Smooth muscle cell (in vitro differentiated cells): ENCODE data around the gene SLC39A6. TPM values are rescaled to one million over a fixed set of nuclear protein-coding genes. Genes with fewer than 3 reads are reported as not detected.
A peak's percentile ranks its signal among the peaks of the same experiment; 100 is the strongest.

Source experiments
- DNase-seq: peaks from one replicate; lab custom pipeline; 2025; ENCODE audit not compliant: unreplicated experiment; lab: John Stamatoyannopoulos, UW
- H2AFZ ChIP-seq: fragments of 200-600 bp; sonication (generic); 2 replicates; pipeline ENCODE4 v1.6.0; 2016; ENCODE audit warnings: antibody characterized with exemption, low read depth, mild to moderate bottlenecking
- H3F3A ChIP-seq: fragments of 200-600 bp; sonication (generic); 2 replicates; pipeline ENCODE4 v1.6.0; 2017; ENCODE audit warnings: antibody characterized with exemption, low read depth
- H3K27ac ChIP-seq: fragments of 200-600 bp; sonication (generic); 2 replicates; pipeline ENCODE4 v1.5.1; 2016; ENCODE audit warnings: low read depth, mild to moderate bottlenecking
- H3K27me3 ChIP-seq: fragments of 200-600 bp; sonication (generic); 2 replicates; pipeline ENCODE4 v1.6.1; 2016; ENCODE audit warnings: low read depth, mild to moderate bottlenecking
- H3K36me3 ChIP-seq: fragments of 200-600 bp; sonication (generic); 2 replicates; pipeline ENCODE4 v1.5.1; 2016; ENCODE audit warnings: low read depth
- H3K4me1 ChIP-seq: fragments of 200-600 bp; sonication (generic); 2 replicates; pipeline ENCODE4 v1.5.1; 2016; ENCODE audit warnings: low read depth
- H3K4me2 ChIP-seq: fragments of 200-600 bp; sonication (generic); 2 replicates; pipeline ENCODE4 v1.6.0; 2016; ENCODE audit warnings: mild to moderate bottlenecking
- H3K4me3 ChIP-seq: fragments of 200-600 bp; sonication (generic); 2 replicates; pipeline ENCODE4 v1.5.1; 2016; ENCODE audit warnings: mild to moderate bottlenecking
- H3K79me2 ChIP-seq: fragments of 200-600 bp; sonication (generic); 2 replicates; pipeline ENCODE4 v1.6.0; 2016; ENCODE audit warnings: low read depth, mild to moderate bottlenecking
- H3K9ac ChIP-seq: fragments of 200-600 bp; sonication (generic); 2 replicates; pipeline ENCODE4 v1.6.0; 2016; ENCODE audit warnings: low read depth
- H3K9me3 ChIP-seq: fragments of 200-600 bp; sonication (generic); replicated peaks from 2 replicates; pipeline ENCODE4 v1.5.1; 2016; ENCODE audit warnings: low read depth
- H4K20me1 ChIP-seq: fragments of 200-600 bp; sonication (generic); 2 replicates; pipeline ENCODE4 v1.6.0; 2016; ENCODE audit warnings: low read depth
- CTCF ChIP-seq: fragments of 200-600 bp; sonication (generic); IDR thresholded peaks from 2 replicates; pipeline ENCODE4 v1.5.1; 2017; ENCODE audit warnings: borderline replicate concordance, mild to moderate bottlenecking, antibody characterized with exemption; ENCODE audit not compliant: insufficient read depth, poor library complexity, severe bottlenecking
- WGBS: methylation state at CpG from one replicate; pipeline ENCODE4 v1.1.7; 2016; ENCODE audit warnings: low lambda C conversion rate; 5-methylcytosine and 5-hydroxymethylcytosine counted together
- polyA plus RNA-seq: library from polyadenylated mRNA; unstranded; fragments of >200 nt; fragmentation: Nextera tagmentation; extraction: Ambion mirVana; gene quantifications from 2 replicates; pipeline ENCODE4 v1.2.1, GENCODE V29; 2016
- total RNA-seq: library from RNA; depleted of rRNA; stranded (reverse); fragments of >200 nt; gene quantifications from 2 replicates; pipeline ENCODE4 v1.2.3, GENCODE V29; 2014

SLC39A6 gene
- total and polyA plus RNA-seq, 2 experiments from 2014 or later: 54.7 to 117 TPM

DNA sequence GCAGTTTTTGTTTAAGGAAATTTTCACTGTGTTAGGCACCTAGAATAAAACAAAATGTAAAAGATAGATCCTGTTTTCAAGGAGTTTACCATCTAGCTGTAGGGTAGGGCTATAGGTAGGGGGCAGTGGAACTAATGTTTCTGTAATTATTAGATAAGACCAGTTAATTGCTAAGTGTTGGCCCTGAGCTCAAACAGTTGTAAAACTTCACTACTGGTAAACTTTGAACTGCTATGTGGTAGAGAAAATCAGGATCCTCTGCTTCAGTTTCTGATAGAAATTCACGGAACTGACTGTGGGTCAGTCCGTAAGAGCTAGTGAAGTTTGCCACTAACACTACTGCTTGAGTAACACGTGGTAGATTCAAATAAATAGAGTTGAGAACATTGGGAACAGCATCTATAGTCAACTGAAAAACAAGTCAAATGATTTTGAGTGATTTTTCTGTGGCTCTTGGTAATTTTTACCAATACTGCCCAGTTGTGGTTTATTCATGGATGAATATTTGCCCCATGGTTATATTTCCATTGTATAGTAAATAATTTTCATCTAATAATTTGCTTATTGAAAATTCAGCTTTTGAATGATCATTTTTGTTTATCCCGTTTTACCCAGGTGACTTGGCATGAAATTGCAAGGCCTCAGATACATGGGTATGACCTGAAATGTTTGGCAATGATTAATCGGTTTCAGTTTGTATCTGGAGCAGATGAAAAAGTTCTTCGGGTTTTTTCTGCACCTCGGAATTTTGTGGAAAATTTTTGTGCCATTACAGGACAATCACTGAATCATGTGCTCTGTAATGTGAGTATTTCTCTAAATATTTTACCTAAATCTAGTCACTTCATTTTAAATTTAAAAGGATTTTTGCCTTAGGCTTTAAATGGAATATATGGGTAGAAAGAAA is 27.0 kb upstream of the SLC39A6 start:
- Histone ChIP-seq H3K4me3 (no peak overlapping the region), H3F3A (peaks cover 31% of the 10 kb centered on the region), H3K9ac (no peak overlapping the region), H2AFZ (no peak overlapping the region), H3K27ac (peak overlapping the region; percentile 92), H3K4me1 (peaks cover 3% of the 10 kb centered on the region), H3K36me3 (peaks cover 35% of the 10 kb centered on the region), H3K27me3 (no peaks in the 10 kb centered on the region), H3K9me3 (no peaks in the 10 kb centered on the region), H3K4me2 (no peak overlapping the region), H4K20me1 (no peaks in the 10 kb centered on the region), H3K79me2 (peaks cover 9% of the 10 kb centered on the region)
- TF ChIP-seq CTCF: no peak
- WGBS: 94% methylated on average over 7 of the region's 7 CpGs
- DNase-seq: no peak

DNA sequence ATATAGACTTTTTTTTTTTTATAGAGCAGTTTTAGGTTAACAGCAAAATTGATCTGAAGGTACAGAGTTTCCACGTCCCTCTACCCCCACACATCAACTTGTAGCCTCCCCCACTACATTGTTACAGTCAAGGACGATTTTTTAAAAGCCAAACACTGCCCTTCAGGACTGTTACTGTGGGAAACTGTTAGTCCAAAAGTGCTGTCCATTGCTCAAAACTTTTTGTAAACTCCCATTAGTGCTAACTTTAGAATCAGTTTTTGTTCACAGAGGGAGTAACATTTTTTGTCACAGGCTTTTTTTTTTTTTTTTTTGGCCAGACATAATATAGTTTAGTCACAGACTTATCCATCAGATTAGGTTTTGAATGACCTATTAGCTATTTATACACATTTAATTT is 24.6 kb upstream of the SLC39A6 start:
- Histone ChIP-seq H3K36me3 (peaks cover 27% of the 10 kb centered on the region), H3K4me1 (peaks cover 3% of the 10 kb centered on the region), H3K9me3 (no peaks in the 10 kb centered on the region), H3F3A (peaks cover 31% of the 10 kb centered on the region), H2AFZ (no peak overlapping the region), H4K20me1 (no peaks in the 10 kb centered on the region), H3K79me2 (peaks cover 4% of the 10 kb centered on the region), H3K27ac (peak overlapping the region; percentile 91), H3K9ac (peak overlapping the region; percentile 42), H3K4me3 (no peak overlapping the region), H3K27me3 (no peaks in the 10 kb centered on the region), H3K4me2 (peak overlapping the region; percentile 35)
- no peak for DNase-seq
- 77% methylated on average over 2 of the region's 2 CpGs for WGBS
- TF ChIP-seq CTCF: no peak

DNA sequence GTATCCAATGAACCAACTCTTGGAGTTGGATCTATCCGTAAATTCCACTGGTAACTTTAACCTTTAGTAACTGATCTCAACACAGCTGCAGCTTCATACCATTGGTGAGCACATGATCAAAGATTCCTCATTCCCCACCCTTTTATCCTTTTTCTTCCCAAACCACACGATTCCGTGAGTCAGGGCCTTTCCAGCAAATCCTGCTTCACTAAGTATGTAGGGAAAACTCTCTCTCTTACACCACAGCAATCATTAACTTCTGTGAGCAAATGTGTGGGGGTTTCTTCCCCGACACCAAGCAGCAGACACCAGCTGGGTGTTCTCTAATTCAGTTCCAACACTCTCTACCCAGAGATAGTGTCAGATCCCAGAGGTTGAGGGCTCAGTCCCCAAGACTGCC is 24.1 kb upstream of the SLC39A6 start:
- Histone ChIP-seq H3K4me2 (peak overlapping the region; percentile 63), H2AFZ (no peak overlapping the region), H3K4me3 (no peak overlapping the region), H3F3A (peaks cover 31% of the 10 kb centered on the region), H3K4me1 (peaks cover 3% of the 10 kb centered on the region), H4K20me1 (no peaks in the 10 kb centered on the region), H3K9ac (peak overlapping the region; percentile 42), H3K27me3 (no peaks in the 10 kb centered on the region), H3K27ac (peak overlapping the region; percentile 91), H3K36me3 (peaks cover 28% of the 10 kb centered on the region), H3K79me2 (peaks cover 4% of the 10 kb centered on the region), H3K9me3 (no peaks in the 10 kb centered on the region)
- no peak for DNase-seq
- TF ChIP-seq CTCF: no peak
- WGBS: 49% methylated on average over 4 of the region's 4 CpGs

DNA sequence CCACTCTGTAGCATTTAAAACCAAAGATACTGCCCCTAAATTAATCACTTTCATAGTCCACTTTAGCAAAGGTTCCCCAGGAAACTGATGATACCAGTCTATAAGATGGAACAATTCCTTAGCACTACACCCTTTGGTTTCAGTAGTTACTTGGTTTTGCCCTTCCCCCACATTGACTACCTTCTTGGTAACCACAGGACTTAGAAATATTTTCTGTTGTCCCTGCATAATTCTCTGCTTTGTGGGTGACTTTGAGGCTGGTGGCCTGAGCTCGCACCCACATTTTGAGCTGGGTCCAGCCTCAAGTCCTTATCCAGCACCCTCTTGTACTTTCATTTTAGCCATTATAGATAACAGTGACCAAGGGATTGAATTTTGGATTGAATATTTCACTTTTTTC is 23.6 kb upstream of the SLC39A6 start:
- peaks cover 4% of the 10 kb centered on the region for H3K79me2 ChIP-seq
- H3K27me3 ChIP-seq: no peaks in the 10 kb centered on the region
- H3K36me3 ChIP-seq: peaks cover 28% of the 10 kb centered on the region
- H3K9me3 ChIP-seq: no peaks in the 10 kb centered on the region
- H3K4me1 ChIP-seq: peaks cover 3% of the 10 kb centered on the region
- TF ChIP-seq CTCF: no peak
- H3F3A ChIP-seq: peaks cover 31% of the 10 kb centered on the region
- H4K20me1 ChIP-seq: no peaks in the 10 kb centered on the region
- WGBS: 76% methylated on average over 1 of the region's 1 CpG
- peak overlapping the region; percentile 71 for H3K27ac ChIP-seq
- H2AFZ ChIP-seq: no peak overlapping the region
- DNase-seq: no peak
- no peak overlapping the region for H3K9ac ChIP-seq
- H3K4me2 ChIP-seq: peak overlapping the region; percentile 63
- H3K4me3 ChIP-seq: no peak overlapping the region
